Stimulated activated CD4-positive, alpha-beta T cell treated with anti-CD3 and anti-CD28 coated beads, TNF-alpha, amount 100 ng/mL, for 4 hours (primary cell): ENCODE measurements around the gene PRR36.

Experiments
- DNase-seq, 3 experiments: peaks; one replicate each; pipeline ENCODE4 v3.0.0-alpha.2; 2020; ENCODE audit warnings: low read depth in 3 of 3

Gene PRR36

DNA sequence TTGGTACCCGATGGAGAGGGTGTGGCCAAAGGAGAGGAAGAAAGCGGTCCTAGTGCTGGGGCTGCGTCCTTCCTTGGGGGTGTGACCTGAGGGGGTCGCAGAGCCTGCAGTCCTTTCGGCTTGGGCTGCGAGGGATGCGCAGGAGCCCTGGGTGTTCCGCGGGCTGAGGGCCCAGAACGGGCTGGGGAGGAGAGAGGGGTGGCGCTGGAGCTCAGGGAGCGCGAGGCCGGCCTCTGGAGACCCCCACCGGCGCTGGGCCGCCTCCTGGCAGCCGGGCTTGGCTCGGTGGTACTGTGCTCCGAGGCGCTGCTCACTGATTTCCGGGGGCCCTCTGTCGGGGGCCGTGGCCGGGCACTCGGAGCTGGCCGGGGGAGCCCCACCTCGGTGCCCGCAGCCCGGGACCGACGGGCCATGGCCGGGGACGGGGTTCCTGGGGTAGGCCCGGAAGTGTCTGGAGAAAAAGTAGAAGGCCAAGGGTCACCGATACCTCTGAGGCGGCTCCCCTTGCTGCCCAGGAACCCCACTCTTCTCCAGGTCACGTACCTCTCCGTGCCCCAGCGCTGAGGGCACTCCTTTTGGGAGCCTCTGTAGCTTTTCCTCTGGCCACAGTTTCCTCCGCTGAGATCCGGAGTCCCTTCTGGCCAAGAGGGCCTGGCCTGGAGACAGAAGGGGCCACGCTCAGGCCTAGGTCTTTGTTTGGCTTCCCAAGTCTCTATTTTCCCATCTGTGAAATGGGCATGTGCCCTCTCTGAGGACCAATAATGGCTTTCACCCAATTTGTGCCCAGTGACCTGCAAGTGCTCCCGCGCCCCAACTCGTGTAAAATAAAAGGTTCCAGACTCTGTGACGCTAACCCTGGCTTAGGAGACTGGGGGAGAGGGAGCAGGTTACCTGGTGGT lies 1.6 kb downstream of the PRR36 start:
- no peak for DNase-seq

- DNase-seq, result peak; percentile 52 to 67 (median 63)
These were observed 2.5 kb downstream of the PRR36 start for GRCh38 chr19:7871437-7872305.

DNA sequence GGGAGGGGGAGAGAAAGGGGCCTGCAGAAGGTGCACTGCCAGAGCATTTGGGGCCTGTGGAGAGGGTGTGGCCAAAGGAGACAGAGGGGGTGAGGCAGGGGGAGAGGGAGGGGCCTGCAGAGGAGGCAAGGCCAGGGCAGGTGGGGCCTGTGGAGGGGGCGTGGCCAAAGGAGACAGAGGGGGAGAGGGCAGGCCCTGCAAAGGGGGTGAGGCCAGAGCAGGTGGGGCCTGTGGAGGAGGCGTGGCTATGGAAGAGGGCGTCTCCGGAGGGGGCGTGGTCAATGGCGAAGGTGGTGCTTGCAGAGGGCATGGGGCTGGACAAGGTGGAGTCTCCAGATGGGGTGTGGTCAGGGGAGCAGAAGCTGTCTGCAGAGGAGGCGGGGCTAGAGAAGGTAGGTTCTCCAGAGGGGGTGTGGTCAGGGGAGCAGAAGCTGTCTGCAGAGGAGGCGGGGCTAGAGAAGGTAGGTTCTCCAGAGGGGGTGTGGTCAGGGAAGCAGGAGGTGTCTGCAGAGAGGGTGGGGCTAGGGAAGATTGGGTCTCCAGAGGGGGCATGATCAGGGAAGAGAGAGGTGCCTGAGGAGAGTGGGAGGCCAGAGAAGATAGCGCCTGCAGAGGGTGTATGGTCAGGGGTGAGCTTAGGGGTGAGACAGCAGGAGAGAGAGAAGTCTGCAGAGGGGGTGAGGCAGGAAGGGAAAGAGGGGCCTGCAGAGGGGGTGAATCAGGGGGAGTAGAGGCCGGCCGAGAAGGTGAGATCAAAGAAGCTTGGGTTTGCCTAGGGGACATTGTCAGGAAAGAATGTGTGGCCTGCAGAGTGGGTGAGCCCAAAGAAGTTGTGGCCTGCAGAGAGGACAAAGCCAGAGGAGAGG lies 3.4 kb downstream of the PRR36 start:
- DNase-seq, result no peak

- peak in 2 of 3 experiments; percentile 34 to 35 for DNase-seq
These were observed 4.2 kb downstream of the PRR36 start for GRCh38 chr19:7869910-7870511.

- DNase-seq, result peak; percentile 69 to 82 (median 78)
These were observed 4.7 kb downstream of the PRR36 start for GRCh38 chr19:7869453-7869909.

DNA sequence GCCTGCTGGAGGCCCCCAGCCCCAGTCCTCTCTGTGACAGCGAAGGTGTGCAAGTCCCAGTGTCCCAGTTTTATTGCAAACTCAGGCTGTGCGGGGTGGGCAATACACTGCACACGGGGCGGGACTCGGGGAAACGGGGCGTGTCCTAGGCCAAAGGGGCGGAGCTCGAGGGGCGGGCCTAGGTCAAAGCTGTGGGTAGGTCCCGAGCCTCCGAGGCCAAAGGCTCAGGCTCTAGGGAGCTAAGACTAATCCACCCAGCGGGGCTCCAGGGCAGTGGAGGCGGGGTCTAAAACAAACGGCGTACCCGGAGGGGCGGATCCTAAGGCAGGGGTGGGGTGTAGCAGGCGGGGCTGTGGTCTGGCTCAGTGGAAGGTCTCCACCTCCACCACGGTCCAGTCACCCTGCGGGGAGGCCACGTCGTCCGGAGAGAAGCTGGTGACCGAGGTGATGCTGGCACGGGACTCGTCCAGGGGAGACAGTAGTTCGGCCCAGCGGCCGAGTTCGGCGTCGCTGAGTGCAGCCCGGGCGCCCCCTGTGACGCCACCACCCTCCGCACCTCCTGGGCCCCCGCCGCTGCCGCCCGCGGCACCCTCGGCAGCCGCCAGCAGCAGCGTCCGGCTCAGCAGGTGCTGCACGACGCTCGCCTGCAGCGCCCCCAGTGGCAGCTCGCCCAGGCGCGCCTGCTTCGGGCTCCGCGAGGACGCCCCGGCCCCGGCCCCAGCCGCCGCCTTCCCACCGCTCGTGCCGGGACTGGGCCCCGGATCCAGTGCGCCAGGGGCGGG lies 5.3 kb downstream of the PRR36 start:
- peak; percentile 66 to 75 (median 69) for DNase-seq

- no peak for DNase-seq
These were observed 5.9 kb downstream of the PRR36 start for GRCh38 chr19:7868326-7868670.

- DNase-seq, result no peak
These were observed 6.9 kb downstream of the PRR36 start for GRCh38 chr19:7867092-7867844.

GRCh38 chr19:7866399-7867091 lies 7.6 kb downstream of the PRR36 start:
- DNase-seq, result no peak

- DNase-seq, result no peak
These were observed 8.8 kb downstream of the PRR36 start for GRCh38 chr19:7865262-7865911.

- DNase-seq, result no peak
These were observed 9.5 kb downstream of the PRR36 start for GRCh38 chr19:7864690-7865074.

DNA sequence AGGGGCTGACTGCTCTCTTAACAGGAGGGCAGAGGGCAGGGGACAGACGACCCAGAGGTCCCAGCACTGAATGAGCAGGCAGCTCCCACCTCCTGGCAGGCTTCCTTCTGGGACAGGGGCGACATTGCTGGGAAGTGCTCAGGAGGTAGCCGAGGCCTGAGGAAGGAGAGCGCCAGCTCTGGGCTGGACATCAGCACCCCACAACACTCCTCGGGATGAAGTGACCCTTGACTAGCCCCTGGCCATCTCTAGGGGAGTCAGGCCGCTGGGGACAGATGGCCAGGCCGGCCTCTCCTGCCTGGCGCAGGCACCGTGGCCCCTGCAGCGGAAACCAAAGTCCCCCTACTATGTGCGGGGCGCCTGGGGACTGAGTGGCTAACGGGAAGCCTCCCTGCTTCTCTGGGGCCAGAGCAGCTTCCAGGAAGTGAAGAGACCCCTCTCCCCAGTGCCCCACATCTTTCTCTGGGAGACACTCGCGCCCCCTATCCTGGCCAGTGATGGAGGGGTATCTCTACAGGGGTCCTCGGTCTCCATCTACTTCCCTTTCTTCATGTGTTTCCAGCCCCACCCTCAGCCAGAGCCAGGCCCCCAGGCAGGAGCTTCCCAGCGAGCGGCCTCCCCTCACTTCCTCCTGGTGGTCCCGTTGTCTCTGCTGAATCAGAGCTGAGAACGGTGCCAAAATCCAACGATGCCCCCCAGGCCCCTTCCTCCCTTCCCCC lies 10.1 kb downstream of the PRR36 start:
- no peak for DNase-seq

DNA sequence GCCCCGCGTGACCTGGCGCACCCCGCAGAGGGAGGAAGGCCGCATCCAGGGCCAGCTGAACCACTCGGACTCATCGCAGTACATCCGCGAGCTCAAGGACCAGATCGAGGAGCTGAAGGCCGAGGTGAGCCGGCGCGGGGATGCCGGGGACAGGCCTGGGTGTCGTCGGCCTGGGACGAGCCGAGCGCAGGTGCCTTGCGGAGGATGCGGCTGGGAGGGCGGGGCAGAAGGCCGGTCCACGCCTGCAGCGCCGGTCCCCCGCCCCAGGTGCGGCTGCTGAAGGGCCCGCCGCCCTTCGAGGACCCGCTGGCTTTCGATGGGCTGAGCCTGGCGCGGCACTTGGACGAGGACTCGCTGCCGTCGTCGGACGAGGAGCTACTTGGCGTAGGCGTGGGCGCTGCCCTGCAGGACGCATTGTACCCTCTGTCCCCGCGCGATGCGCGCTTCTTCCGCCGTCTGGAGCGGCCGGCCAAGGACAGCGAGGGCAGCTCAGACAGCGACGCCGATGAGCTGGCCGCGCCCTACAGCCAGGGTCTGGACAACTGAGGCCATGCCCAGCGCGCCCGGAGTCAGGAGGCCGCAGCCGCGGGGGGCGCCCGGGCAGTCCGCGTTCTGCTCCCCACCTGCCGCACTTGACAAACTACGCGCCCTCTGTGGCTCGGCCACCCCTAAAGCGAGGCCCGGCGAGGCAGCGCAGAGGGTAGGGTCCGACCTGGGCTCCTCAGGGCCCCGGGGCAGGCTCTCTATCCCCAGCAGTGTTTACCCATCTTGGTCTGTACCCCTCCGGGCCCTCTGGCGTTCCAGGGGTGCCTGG lies 10.8 kb downstream of the PRR36 start:
- DNase-seq, result no peak

- DNase-seq, result peak; percentile 49 to 63 (median 59)
These were observed 11.7 kb downstream of the PRR36 start for GRCh38 chr19:7862413-7862951.

DNA sequence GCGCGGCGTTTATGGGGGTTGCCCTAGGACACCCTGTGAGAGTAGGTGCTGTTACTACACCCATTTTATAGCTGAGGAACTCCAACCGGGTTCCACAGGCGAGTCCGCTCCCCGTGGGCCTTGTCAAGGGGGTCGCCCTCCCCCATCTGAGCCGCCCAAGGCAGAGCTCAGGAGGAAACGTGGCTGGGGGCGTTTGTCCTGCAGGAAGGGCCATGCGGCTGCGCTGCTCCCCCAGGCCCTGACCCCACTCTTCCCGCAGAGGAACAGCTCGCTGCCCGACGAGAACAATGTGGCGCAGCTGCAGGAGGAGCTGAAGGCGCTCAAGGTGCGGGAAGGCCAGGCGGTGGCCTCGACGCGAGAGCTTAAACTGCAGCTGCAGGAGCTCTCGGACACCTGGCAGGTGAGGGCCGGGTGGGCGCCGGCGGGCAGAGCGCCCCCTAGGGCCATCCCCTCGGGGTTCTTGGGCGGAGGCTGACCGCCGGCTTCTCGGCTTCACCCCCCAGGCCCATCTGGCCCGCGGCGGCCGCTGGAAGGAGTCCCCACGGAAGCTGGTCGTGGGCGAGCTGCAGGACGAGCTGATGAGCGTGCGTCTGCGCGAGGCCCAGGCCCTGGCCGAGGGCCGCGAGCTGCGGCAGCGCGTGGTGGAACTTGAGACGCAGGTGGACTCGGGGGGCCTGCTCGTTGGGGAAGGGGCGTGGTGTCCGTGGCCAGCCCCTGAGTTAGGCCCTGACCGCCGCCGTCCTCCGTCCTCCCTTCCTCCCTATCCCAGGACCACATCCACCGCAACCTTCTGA lies 12.4 kb downstream of the PRR36 start:
- no peak for DNase-seq
